Esophagus squamous epithelium (tissue), 5 donors: ENCODE data around the gene WDR48. TPM values are rescaled to one million over a fixed set of nuclear protein-coding genes. Genes with fewer than 3 reads are reported as not detected.

Source experiments
- DNase-seq: peaks from one replicate; lab custom pipeline; 2025; lab: John Stamatoyannopoulos, UW
- H3K27ac ChIP-seq, 4 donors: fragments of 200-600 bp; sonication (generic); one replicate each; pipeline ENCODE4 v1.5.1; 2016 to 2019; ENCODE audit warnings: mild to moderate bottlenecking in 1 of 4
- H3K27me3 ChIP-seq, 4 donors: fragments of 200-600 bp; sonication (generic); 1 replicate in 3 of 4; 2 replicates in 1 of 4; pipeline versions ENCODE4 v1.5.1 to v1.6.0; 2017 to 2021; ENCODE audit warnings: antibody characterized with exemption in 1 of 4
- H3K36me3 ChIP-seq, 3 donors: fragments of 200-600 bp; sonication (generic); one replicate each; pipeline ENCODE4 v1.5.1; 2016 to 2019
- H3K4me1 ChIP-seq, 3 donors: fragments of 200-600 bp; sonication (generic); one replicate each; pipeline ENCODE4 v1.5.1; 2017 to 2019
- H3K4me3 ChIP-seq, 4 donors: fragments of 200-600 bp; sonication (generic); 1 replicate in 3 of 4; 2 replicates in 1 of 4; pipeline ENCODE4 v1.5.1; 2016 to 2019; ENCODE audit warnings: mild to moderate bottlenecking in 2 of 4, moderate library complexity in 1 of 4
- H3K9me3 ChIP-seq, 3 donors: fragments of 200-600 bp; sonication (generic); one replicate each; pipeline ENCODE4 v1.5.1; 2016 to 2019
- POLR2A ChIP-seq, 4 donors: fragments of 450-650 bp; IDR thresholded peaks; one replicate each; pipeline ENCODE4 v1.6.1; 2017; ENCODE audit warnings: antibody characterized with exemption in 4 of 4, mild to moderate bottlenecking in 4 of 4, moderate library complexity in 3 of 4
- WGBS, 2 donors: methylation state at CpG; one replicate each; pipeline ENCODE4 v1.1.5; 2018; 5-methylcytosine and 5-hydroxymethylcytosine counted together
- intact Hi-C: fragments of 100-400 bp; cut with DNase I; formaldehyde crosslinking; loops from one replicate; pipeline ENCODE4 v1.15.0; 2022
- total RNA-seq, 4 donors: library from RNA; depleted of rRNA; stranded (reverse); fragments of >200 nt; gene quantifications; one replicate each; pipeline ENCODE4 v1.1.0, GENCODE V29; 2016
- TF ChIP-seq, protein P1 (sequence below), 6 experiments: fragments of 450-650 bp in 4 of 6; fragments of 200-600 bp in 2 of 6; sonication (generic) in 2 of 6; IDR thresholded peaks; one replicate each; pipeline ENCODE4 v1.5.1; 2016 to 2019; ENCODE audit warnings: antibody characterized with exemption in 6 of 6, mild to moderate bottlenecking in 4 of 6, moderate library complexity in 4 of 6
- donor health status: DM: yes; HTN: yes; CAD: no.

Gene WDR48
- total RNA-seq, 4 donors from 2014 or later: 9.7 to 25.9 (median 19.4) TPM

DNA sequence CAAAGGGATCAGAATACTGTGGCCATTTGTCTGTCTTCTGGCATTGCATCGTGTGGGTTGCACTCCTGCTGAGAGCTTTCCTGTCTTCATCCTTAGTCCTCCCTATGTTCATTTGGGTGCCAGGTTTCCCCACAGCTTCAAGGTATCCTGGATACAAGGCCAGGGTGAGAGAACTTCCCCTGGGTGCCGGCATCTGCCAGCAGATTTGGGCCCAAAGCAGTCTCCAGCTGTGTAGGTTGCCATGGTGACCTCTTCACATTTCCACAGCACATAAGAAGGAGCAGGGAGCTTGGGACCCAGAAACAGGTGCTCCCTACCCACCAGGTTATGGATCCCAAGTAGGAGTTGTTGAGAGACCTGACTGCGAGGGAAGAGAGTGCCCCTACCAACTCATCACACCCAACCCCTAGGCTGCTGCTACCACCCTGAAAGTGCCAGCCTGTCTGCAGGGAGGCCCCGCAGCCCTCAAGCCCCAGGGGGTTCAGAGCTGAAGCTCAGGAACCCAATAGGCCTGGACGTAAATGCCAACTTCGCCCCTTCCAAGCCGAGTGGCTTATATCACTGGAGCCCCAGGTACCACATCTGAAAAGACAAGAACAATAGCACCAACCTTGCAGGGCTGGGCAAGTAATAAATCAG is 75.6 kb downstream of the WDR48 start:
- Histone ChIP-seq H3K4me1 (peaks cover 0 to 31% (median 0%) of the 10 kb centered on the region in 3 donors), H3K9me3 (no peaks in the 10 kb centered on the region), H3K4me3 (no peak overlapping the region), H3K27ac (no peak overlapping the region), H3K27me3 (no peaks in the 10 kb centered on the region), H3K36me3 (peaks cover 0 to 5% (median 0%) of the 10 kb centered on the region in 3 donors)
- intact Hi-C loops: loop anchor here (5.0 kb wide), 1 partner anchor 165 kb away; no protein-coding TSS in a partner anchor
- TF ChIP-seq, protein P1, sequence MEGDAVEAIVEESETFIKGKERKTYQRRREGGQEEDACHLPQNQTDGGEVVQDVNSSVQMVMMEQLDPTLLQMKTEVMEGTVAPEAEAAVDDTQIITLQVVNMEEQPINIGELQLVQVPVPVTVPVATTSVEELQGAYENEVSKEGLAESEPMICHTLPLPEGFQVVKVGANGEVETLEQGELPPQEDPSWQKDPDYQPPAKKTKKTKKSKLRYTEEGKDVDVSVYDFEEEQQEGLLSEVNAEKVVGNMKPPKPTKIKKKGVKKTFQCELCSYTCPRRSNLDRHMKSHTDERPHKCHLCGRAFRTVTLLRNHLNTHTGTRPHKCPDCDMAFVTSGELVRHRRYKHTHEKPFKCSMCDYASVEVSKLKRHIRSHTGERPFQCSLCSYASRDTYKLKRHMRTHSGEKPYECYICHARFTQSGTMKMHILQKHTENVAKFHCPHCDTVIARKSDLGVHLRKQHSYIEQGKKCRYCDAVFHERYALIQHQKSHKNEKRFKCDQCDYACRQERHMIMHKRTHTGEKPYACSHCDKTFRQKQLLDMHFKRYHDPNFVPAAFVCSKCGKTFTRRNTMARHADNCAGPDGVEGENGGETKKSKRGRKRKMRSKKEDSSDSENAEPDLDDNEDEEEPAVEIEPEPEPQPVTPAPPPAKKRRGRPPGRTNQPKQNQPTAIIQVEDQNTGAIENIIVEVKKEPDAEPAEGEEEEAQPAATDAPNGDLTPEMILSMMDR (IDR thresholded peaks at IDR 0.05): no peak
- TF ChIP-seq POLR2A (IDR thresholded peaks at IDR 0.05): no peak
- no peak for DNase-seq
- 88 to 93% methylated on average over 3 of the region's 7 CpGs for WGBS, 2 donors

DNA sequence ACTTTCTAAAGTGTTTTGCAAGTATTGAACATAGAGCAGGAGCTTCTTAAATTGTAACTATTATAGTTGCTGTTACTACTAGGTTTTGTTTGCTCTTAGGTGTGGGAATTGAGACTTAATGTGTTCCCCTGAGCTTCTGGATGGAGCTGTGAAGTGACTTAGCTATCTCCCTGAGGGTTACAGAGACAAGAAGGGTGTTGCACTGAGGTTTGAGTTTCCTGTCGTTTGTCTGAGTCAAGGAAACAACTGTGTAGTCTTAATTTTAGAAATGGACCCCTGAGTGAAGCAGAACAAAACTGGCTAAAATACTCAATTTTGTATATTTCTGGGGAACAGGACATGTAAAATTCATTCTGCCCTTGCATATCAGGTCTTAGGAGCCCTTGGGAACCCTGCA is 76.1 kb downstream of the WDR48 start:
- Histone ChIP-seq H3K4me3 (no peak overlapping the region), H3K36me3 (peaks cover 0 to 5% (median 0%) of the 10 kb centered on the region in 3 donors), H3K27me3 (no peaks in the 10 kb centered on the region), H3K9me3 (no peaks in the 10 kb centered on the region), H3K4me1 (peaks cover 0 to 36% (median 0%) of the 10 kb centered on the region in 3 donors), H3K27ac (no peak overlapping the region)
- intact Hi-C loops: loop anchor here (5.0 kb wide), 1 partner anchor 164 kb away; no protein-coding TSS in a partner anchor
- WGBS, 2 donors: 33% methylated on average over 1 of the region's 1 CpG
- TF ChIP-seq, protein P1 (IDR thresholded peaks at IDR 0.05): no peak
- TF ChIP-seq POLR2A (IDR thresholded peaks at IDR 0.05): no peak
- no peak for DNase-seq

DNA sequence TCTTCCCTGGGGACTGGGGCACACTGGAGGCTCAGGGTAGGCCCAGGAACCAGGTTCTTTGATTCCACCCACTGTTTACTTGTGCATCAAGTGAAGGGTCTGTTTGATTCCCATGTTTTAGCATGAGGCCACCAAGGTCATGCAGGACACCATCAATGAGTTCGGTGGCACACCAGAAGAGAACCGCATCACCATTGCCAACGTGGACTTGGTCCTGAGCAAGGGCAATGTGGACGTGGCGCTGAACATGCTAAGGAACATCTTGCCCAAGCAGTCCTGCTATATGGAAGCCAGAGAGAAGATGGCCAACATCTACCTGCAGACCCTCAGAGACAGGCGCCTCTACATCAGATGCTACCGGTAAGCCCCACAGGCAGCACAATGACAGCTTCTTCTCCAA is 77.1 kb downstream of the WDR48 start:
- Histone ChIP-seq H3K4me1 (peaks cover 0 to 47% (median 0%) of the 10 kb centered on the region in 3 donors), H3K9me3 (no peaks in the 10 kb centered on the region), H3K36me3 (peaks cover 0 to 5% (median 0%) of the 10 kb centered on the region in 3 donors), H3K4me3 (no peak overlapping the region), H3K27ac (no peak overlapping the region), H3K27me3 (no peaks in the 10 kb centered on the region)
- 94 to 96% methylated on average over 5 to 7 of the region's 7 CpGs for WGBS, 2 donors
- intact Hi-C loops: loop anchor here (5.0 kb wide), 1 partner anchor 163 kb away; no protein-coding TSS in a partner anchor
- TF ChIP-seq, protein P1 (IDR thresholded peaks at IDR 0.05): no peak
- no peak for TF ChIP-seq POLR2A (IDR thresholded peaks at IDR 0.05)
- no peak for DNase-seq

DNA sequence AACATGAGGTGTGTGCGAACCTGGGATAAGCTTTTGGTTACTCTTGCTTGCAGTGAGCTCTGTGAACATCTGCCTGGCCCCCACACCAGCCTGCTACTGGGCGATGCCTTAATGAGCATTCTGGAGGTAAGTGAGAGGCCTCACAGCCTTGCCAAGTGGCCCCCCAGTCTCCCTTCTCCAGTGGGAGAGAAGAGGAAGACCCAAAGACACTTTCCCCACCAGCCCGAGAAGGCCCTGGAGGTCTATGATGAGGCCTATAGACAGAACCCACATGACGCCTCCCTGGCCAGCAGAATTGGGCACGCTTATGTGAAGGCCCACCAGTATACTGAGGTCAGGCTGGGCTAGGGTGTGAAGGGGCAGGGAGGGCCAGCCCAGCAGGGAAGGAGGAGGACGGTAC is 78.2 kb downstream of the WDR48 start:
- no peak overlapping the region for H3K4me3 ChIP-seq
- peaks cover 0 to 5% (median 0%) of the 10 kb centered on the region in 3 donors for H3K36me3 ChIP-seq
- no peak overlapping the region for H3K27ac ChIP-seq
- WGBS, 2 donors: 88 to 100% methylated on average over 3 to 5 of the region's 6 CpGs
- TF ChIP-seq POLR2A (IDR thresholded peaks at IDR 0.05): no peak
- TF ChIP-seq, protein P1 (IDR thresholded peaks at IDR 0.05): no peak
- intact Hi-C loops: no loop called here
- no peak for DNase-seq
- H3K9me3 ChIP-seq: no peaks in the 10 kb centered on the region
- H3K27me3 ChIP-seq: no peaks in the 10 kb centered on the region
- peaks cover 0 to 57% (median 0%) of the 10 kb centered on the region in 3 donors for H3K4me1 ChIP-seq

DNA sequence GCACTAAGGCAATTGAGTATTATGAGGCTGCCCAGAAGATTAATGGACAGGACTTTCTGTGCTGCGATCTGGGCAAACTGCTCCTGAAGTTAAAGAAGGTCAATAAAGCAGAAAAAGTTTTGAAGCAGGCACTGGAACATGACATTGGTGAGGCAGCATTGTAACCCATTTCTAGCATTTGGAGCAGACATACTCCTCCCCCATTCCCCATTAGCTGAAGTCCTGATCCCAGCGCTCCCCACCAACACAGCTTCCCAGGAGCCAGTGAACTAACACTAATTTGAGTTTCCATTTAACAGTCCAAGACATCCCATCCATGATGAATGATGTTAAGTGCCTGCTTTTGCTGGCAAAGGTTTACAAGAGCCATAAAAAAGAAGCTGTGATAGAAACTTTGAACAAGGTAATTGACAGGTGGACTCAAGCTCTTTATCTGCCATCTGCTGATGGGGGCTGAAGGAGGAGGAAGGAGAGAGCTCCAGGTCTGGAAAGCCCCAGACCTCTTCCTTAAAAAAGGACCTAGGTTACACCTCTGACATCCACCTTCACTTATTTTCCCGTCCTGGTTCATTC is 79.0 kb downstream of the WDR48 start:
- no peak for TF ChIP-seq POLR2A (IDR thresholded peaks at IDR 0.05)
- TF ChIP-seq, protein P1 (IDR thresholded peaks at IDR 0.05): no peak
- WGBS, 2 donors: 67 to 76% methylated on average over 3 of the region's 3 CpGs
- intact Hi-C loops: no loop called here
- Histone ChIP-seq H3K27ac (no peak overlapping the region), H3K27me3 (no peaks in the 10 kb centered on the region), H3K9me3 (no peaks in the 10 kb centered on the region), H3K4me1 (peaks cover 0 to 61% (median 0%) of the 10 kb centered on the region in 3 donors), H3K36me3 (peaks cover 0 to 5% (median 0%) of the 10 kb centered on the region in 3 donors), H3K4me3 (no peak overlapping the region)
- DNase-seq: no peak
